GM13976 (cell line): ENCODE data around the gene MPZL2.

Experiments used
- DNase-seq: peaks from one replicate; pipeline ENCODE4 v3.0.0; 2012; ENCODE audit warnings: low spot score
- CTCF ChIP-seq: IDR thresholded peaks from 2 replicates; pipeline ENCODE4 v1.5.1; 2012; ENCODE audit warnings: borderline replicate concordance, mild to moderate bottlenecking; ENCODE audit not compliant: insufficient read depth; ENCODE audit errors: extremely low read depth, missing control alignments, control extremely low read depth
- in situ Hi-C: fragments of 300-500 bp; cut with MboI; formaldehyde crosslinking; loops from one replicate; pipeline ENCODE4 v1.12.0; 2022; ENCODE audit warnings: low sequenced_read_pairs, mixed read lengths, inconsistent platforms; ENCODE audit not compliant: unreplicated experiment

Gene MPZL2

GRCh38 chr11:118263112-118263511 is 985 bp downstream of the MPZL2 start:
- in situ Hi-C loops, result no loop called here
- no peak for TF ChIP-seq CTCF
- DNase-seq, result no peak

GRCh38 chr11:118260353-118260752 is 3.7 kb downstream of the MPZL2 start:
- in situ Hi-C loops, result no loop called here
- no peak for DNase-seq
- no peak for TF ChIP-seq CTCF

GRCh38 chr11:118259138-118259537 is 5.0 kb downstream of the MPZL2 start:
- TF ChIP-seq CTCF, result no peak
- DNase-seq, result no peak
- in situ Hi-C loops, result no loop called here

- no peak for TF ChIP-seq CTCF
- in situ Hi-C loops, result no loop called here
- DNase-seq, result no peak
Measured at GRCh38 chr11:118258410-118258809, 5.7 kb downstream of the MPZL2 start.

- in situ Hi-C loops, result no loop called here
- TF ChIP-seq CTCF, result no peak
- no peak for DNase-seq
Measured at GRCh38 chr11:118252688-118253087, 11.4 kb downstream of the MPZL2 start.

GRCh38 chr11:118251858-118252652 is 12.0 kb downstream of the MPZL2 start, which contains the start of gene MPZL3:
Gene MPZL3, minus strand, starts transcription at chr11:118252365. Its CDS starts 71 bp downstream, at chr11:118252294.
- TF ChIP-seq CTCF, result no peak

More at GRCh38 chr11:118251858-118252652, 12.0 kb downstream of the MPZL2 start, which contains the start of gene MPZL3:
- in situ Hi-C loops, result no loop called here
- DNase-seq, result peak; percentile 81
